Fibroblast of lung (primary cell): ENCODE results near the gene CPNE6. TPM values are rescaled to one million over a fixed set of nuclear protein-coding genes. Genes with fewer than 3 reads are reported as not detected.

Source experiments
- DNase-seq, 2 donors: peaks; one replicate each; pipeline versions ENCODE4 v3.0.0 to v3.0.0-alpha.2; 2010; ENCODE audit warnings: low read depth in 2 of 2
- H2AFZ ChIP-seq: 2 replicates; pipeline ENCODE4 v1.5.1; 2012; ENCODE audit warnings: low read length, control low read depth, inconsistent platforms
- H3K27ac ChIP-seq: 2 replicates; pipeline ENCODE4 v1.5.1; 2011; ENCODE audit warnings: low read length, control low read depth; ENCODE audit not compliant: insufficient read depth
- H3K27me3 ChIP-seq: 2 replicates; pipeline ENCODE4 v1.5.1; 2011; ENCODE audit warnings: mild to moderate bottlenecking, low read length; ENCODE audit not compliant: control insufficient read depth, insufficient read depth
- H3K36me3 ChIP-seq: 2 replicates; pipeline ENCODE4 v1.5.1; 2011; ENCODE audit warnings: low read length; ENCODE audit not compliant: control insufficient read depth, insufficient read depth
- H3K4me1 ChIP-seq: 2 replicates; pipeline ENCODE4 v1.5.1; 2011; ENCODE audit warnings: low read length; ENCODE audit not compliant: control insufficient read depth, insufficient read depth; ENCODE audit errors: extremely low read depth
- H3K4me2 ChIP-seq: 2 replicates; pipeline ENCODE4 v1.5.1; 2011; ENCODE audit warnings: low read length, control low read depth; ENCODE audit not compliant: insufficient read depth; ENCODE audit errors: extremely low read depth
- H3K4me3 ChIP-seq, 4 experiments: fragments of 200-600 bp in 1 of 4; sonication (generic) in 1 of 4; replicated peaks in 1 of 4; 2 replicates each; pipeline ENCODE4 v1.5.1; 2011 to 2016; ENCODE audit warnings: low read length in 4 of 4, low read depth in 3 of 4, mild to moderate bottlenecking in 3 of 4, control low read depth in 2 of 4, inconsistent platforms in 1 of 4, mixed read lengths in 1 of 4; ENCODE audit not compliant: insufficient read depth in 1 of 4; ENCODE audit errors: control extremely low read depth in 1 of 4
- H3K79me2 ChIP-seq: 2 replicates; pipeline ENCODE4 v1.5.1; 2012; ENCODE audit warnings: mild to moderate bottlenecking, low read length, inconsistent platforms; ENCODE audit not compliant: control insufficient read depth, insufficient read depth
- H3K9ac ChIP-seq: 2 replicates; pipeline ENCODE4 v1.5.1; 2011; ENCODE audit warnings: mild to moderate bottlenecking, low read length, control low read depth; ENCODE audit not compliant: insufficient read depth
- H3K9me3 ChIP-seq: 2 replicates; pipeline ENCODE4 v1.5.1; 2012; ENCODE audit warnings: low read depth, low read length; ENCODE audit not compliant: control insufficient read depth, insufficient read depth
- H4K20me1 ChIP-seq: 2 replicates; pipeline ENCODE4 v1.5.1; 2011; ENCODE audit warnings: low read length; ENCODE audit not compliant: control insufficient read depth, insufficient read depth; ENCODE audit errors: extremely low read depth
- CTCF ChIP-seq, 2 donors: IDR thresholded peaks in 1 of 2; conservative IDR thresholded peaks in 1 of 2; 1 replicate in 1 of 2; 2 replicates in 1 of 2; pipeline ENCODE4 v1.5.1; 2011 to 2012; ENCODE audit warnings: low read length in 2 of 2, control low read depth in 1 of 2, inconsistent platforms in 1 of 2, low read depth in 1 of 2, mild to moderate bottlenecking in 1 of 2
- EZH2 ChIP-seq: IDR thresholded peaks from 2 replicates; pipeline ENCODE4 v1.5.1; 2012; ENCODE audit warnings: low read length, control low read depth, mild to moderate bottlenecking; ENCODE audit errors: missing control alignments
- polyA plus RNA-seq, 2 donors: library from polyadenylated mRNA; depleted of rRNA in 1 of 2; stranded (reverse) in 1 of 2; unstranded in 1 of 2; fragments of >200 nt; gene quantifications; 2 replicates each; pipeline ENCODE4 v1.2.1, GENCODE V29; 2011 to 2012; ENCODE audit warnings: missing spikeins in 1 of 2
- total RNA-seq: library from RNA; depleted of rRNA; stranded (reverse); fragments of >200 nt; gene quantifications from 2 replicates; pipeline ENCODE4 v1.2.1, GENCODE V29; 2014

The CPNE6 gene
- total and polyA plus RNA-seq, 2 donors (not counting 1 experiment from before 2014, with no cell fraction given): not detected

GRCh38 chr14:24051789-24052655 is 19.3 kb upstream of the CPNE6 start, which contains the start of gene CARMIL3:
CARMIL3 (plus strand) TSS chr14:24052009; CDS start chr14:24052154, 145 bp downstream.
- Histone ChIP-seq H3K79me2 (no peaks in the 10 kb centered on the region), H3K27me3 (peaks cover 19% of the 10 kb centered on the region), H3K4me3 (peak within 1 kb of the TSS; percentile 38 to 59 (median 50)), H4K20me1 (no peaks in the 10 kb centered on the region), H2AFZ (peak within 1 kb of the TSS; percentile 55), H3K9me3 (no peaks in the 10 kb centered on the region), H3K27ac (no peak within 1 kb of the TSS), H3K4me2 (peak within 1 kb of the TSS; percentile 91), H3K4me1 (no peaks in the 10 kb centered on the region), H3K36me3 (no peaks in the 10 kb centered on the region), H3K9ac (peak within 1 kb of the TSS; percentile 42)
- TF ChIP-seq EZH2: no peak
- TF ChIP-seq CTCF (conservative IDR thresholded peaks at IDR 0.05 in 1 of 2, IDR thresholded peaks at IDR 0.05 in 1 of 2; ENCODE audit: low read depth in 1 of 2, low read length in 2 of 2): no peak
- peak; percentile 34 to 41 for DNase-seq

- peak overlapping the region in 1 of 4 experiments; percentile 59 for H3K4me3 ChIP-seq
- peaks cover 16% of the 10 kb centered on the region for H3K27me3 ChIP-seq
- no peak overlapping the region for H3K9ac ChIP-seq
- no peak for DNase-seq
- H4K20me1 ChIP-seq: no peaks in the 10 kb centered on the region
- no peaks in the 10 kb centered on the region for H3K9me3 ChIP-seq
- TF ChIP-seq EZH2: no peak
- no peak for TF ChIP-seq CTCF (conservative IDR thresholded peaks at IDR 0.05 in 1 of 2, IDR thresholded peaks at IDR 0.05 in 1 of 2; ENCODE audit: low read depth in 1 of 2, low read length in 2 of 2)
- H3K4me2 ChIP-seq: peak overlapping the region; percentile 91
- no peak overlapping the region for H2AFZ ChIP-seq
- H3K4me1 ChIP-seq: no peaks in the 10 kb centered on the region
- no peak overlapping the region for H3K27ac ChIP-seq
- H3K36me3 ChIP-seq: no peaks in the 10 kb centered on the region
- H3K79me2 ChIP-seq: no peaks in the 10 kb centered on the region
Measured at GRCh38 chr14:24052656-24053547, 18.5 kb upstream of the CPNE6 start.
